Measurements from ENCODE around the gene ZBTB6. TPM values are rescaled to one million over a fixed set of nuclear protein-coding genes. Genes with fewer than 3 reads are reported as not detected.

ZBTB6 gene
- total and polyA plus RNA-seq, 2 of the 8 experiments (the other 6 are each of a cell fraction or from before 2014, with no cell fraction given) = 2.0 to 10.0 TPM

- no peak for TF ChIP-seq CHD7 (IDR thresholded peaks at IDR 0.05; ENCODE audit: insufficient replicate concordance, low read length)
- TF ChIP-seq KDM4A (IDR thresholded peaks at IDR 0.05; ENCODE audit: low read depth, low read length, severe bottlenecking) = no peak
- TF ChIP-seq SUZ12 (IDR thresholded peaks at IDR 0.05; ENCODE audit: low read length) = no peak
Observed at GRCh38 chr9:122948313-122948712, 35.2 kb upstream of the ZBTB6 start (continued).

Measured in H1 (cell line).